ENCODE data around the gene PUDP. TPM values are rescaled to one million over a fixed set of nuclear protein-coding genes. Genes with fewer than 3 reads are reported as not detected.

PUDP gene
- polyA plus RNA-seq, 1 donor from 2014 or later: 18.2 TPM

GRCh38 chrX:7112071-7112470, 35.9 kb downstream of the PUDP start:
- no peaks in the 10 kb centered on the region for H3F3A ChIP-seq (ENCODE audit: insufficient read depth, low read length, poor library complexity, severe bottlenecking)
- no peaks in the 10 kb centered on the region for H3K9me3 ChIP-seq (ENCODE audit: low read length)
- H3K4me3 ChIP-seq (ENCODE audit: low read length): no peak overlapping the region
- H3K4me2 ChIP-seq (ENCODE audit: low read length): no peak overlapping the region
- H3K9me2 ChIP-seq (ENCODE audit: insufficient read depth, low read length): no peaks in the 10 kb centered on the region
- H3K27ac ChIP-seq (ENCODE audit: low read length): no peak overlapping the region
- TF ChIP-seq SMC3 (conservative IDR thresholded peaks at IDR 0.05; ENCODE audit: poor library complexity): no peak
- TF ChIP-seq POLR2AphosphoS5 (IDR thresholded peaks at IDR 0.05): no peak
- TF ChIP-seq MXI1 (conservative IDR thresholded peaks at IDR 0.05; ENCODE audit: poor library complexity, severe bottlenecking): no peak
- TF ChIP-seq CTCF (IDR thresholded peaks at IDR 0.05; ENCODE audit: poor library complexity, severe bottlenecking): no peak
- no peak for TF ChIP-seq EZH2 (IDR thresholded peaks at IDR 0.05; ENCODE audit: borderline replicate concordance, insufficient read depth, low read length, poor library complexity, severe bottlenecking)
- H4K20me1 ChIP-seq (ENCODE audit: insufficient read depth): no peaks in the 10 kb centered on the region
- no peaks in the 10 kb centered on the region for H3K36me3 ChIP-seq (ENCODE audit: insufficient read depth, low read length)
- H2AFZ ChIP-seq (ENCODE audit: low read depth, low read length): no peak overlapping the region
- H3K79me2 ChIP-seq (replicated peaks; ENCODE audit: insufficient read depth, low read length): no peaks in the 10 kb centered on the region
- no peak overlapping the region for H3K9ac ChIP-seq (ENCODE audit: low read length)
- no peaks in the 10 kb centered on the region for H3K27me3 ChIP-seq (ENCODE audit: insufficient read depth, low read depth, low read length)

- Histone ChIP-seq H3K36me3 (ENCODE audit: insufficient read depth, low read length) (no peaks in the 10 kb centered on the region), H3K79me2 (replicated peaks; ENCODE audit: insufficient read depth, low read length) (no peaks in the 10 kb centered on the region), H2AFZ (ENCODE audit: low read depth, low read length) (no peak overlapping the region), H4K20me1 (ENCODE audit: insufficient read depth) (no peaks in the 10 kb centered on the region), H3K27ac (ENCODE audit: low read length) (no peak overlapping the region), H3K9me3 (ENCODE audit: low read length) (no peaks in the 10 kb centered on the region), H3K9ac (ENCODE audit: low read length) (no peak overlapping the region), H3K4me3 (ENCODE audit: low read length) (no peak overlapping the region), H3K4me2 (ENCODE audit: low read length) (no peak overlapping the region), H3K27me3 (ENCODE audit: insufficient read depth, low read depth, low read length) (no peaks in the 10 kb centered on the region), H3K9me2 (ENCODE audit: insufficient read depth, low read length) (no peaks in the 10 kb centered on the region), H3F3A (ENCODE audit: insufficient read depth, low read length, poor library complexity, severe bottlenecking) (no peaks in the 10 kb centered on the region)
- TF ChIP-seq POLR2AphosphoS5 (IDR thresholded peaks at IDR 0.05) (no peak), REST (IDR thresholded peaks at IDR 0.05; ENCODE audit: borderline replicate concordance) (no peak), EP300 (conservative IDR thresholded peaks at IDR 0.05; ENCODE audit: poor library complexity, severe bottlenecking) (no peak), CTCF (IDR thresholded peaks at IDR 0.05; ENCODE audit: poor library complexity, severe bottlenecking) (no peak), SMC3 (conservative IDR thresholded peaks at IDR 0.05; ENCODE audit: poor library complexity) (no peak), MXI1 (conservative IDR thresholded peaks at IDR 0.05; ENCODE audit: poor library complexity, severe bottlenecking) (no peak), TAF1 (IDR thresholded peaks at IDR 0.05; ENCODE audit: low read depth) (no peak), RAD21 (conservative IDR thresholded peaks at IDR 0.05) (no peak), EZH2 (IDR thresholded peaks at IDR 0.05; ENCODE audit: borderline replicate concordance, insufficient read depth, low read length, poor library complexity, severe bottlenecking) (no peak)
These were observed 36.4 kb downstream of the PUDP start for GRCh38 chrX:7111518-7111917.

Data from neural cell (in vitro differentiated cells).